Osteoblast (primary cell): ENCODE results near the gene NAAA. TPM values are rescaled to one million over a fixed set of nuclear protein-coding genes. Genes with fewer than 3 reads are reported as not detected.

Experiments used
- DNase-seq: peaks from one replicate; pipeline ENCODE4 v3.0.0; 2011; ENCODE audit warnings: low spot score, mixed read lengths; ENCODE audit not compliant: insufficient read length; ENCODE audit errors: missing footprints
- H2AFZ ChIP-seq: 2 replicates; pipeline ENCODE4 v1.6.0; 2011; ENCODE audit warnings: mild to moderate bottlenecking, low read length
- H3K27ac ChIP-seq: 2 replicates; pipeline ENCODE4 v1.5.1; 2011; ENCODE audit warnings: mild to moderate bottlenecking, low read depth, low read length, moderate library complexity
- H3K27me3 ChIP-seq: 2 replicates; pipeline ENCODE4 v1.6.0; 2012; ENCODE audit warnings: mild to moderate bottlenecking, control low read depth, inconsistent platforms, low read length, moderate library complexity; ENCODE audit not compliant: insufficient read depth
- H3K36me3 ChIP-seq: 2 replicates; pipeline ENCODE4 v1.5.1; 2011; ENCODE audit warnings: mild to moderate bottlenecking, low read length, control low read depth, moderate library complexity; ENCODE audit not compliant: insufficient read depth
- H3K4me1 ChIP-seq: 2 replicates; pipeline ENCODE4 v1.5.1; 2011; ENCODE audit warnings: mild to moderate bottlenecking, low read length, control low read depth, moderate library complexity; ENCODE audit not compliant: insufficient read depth
- H3K4me2 ChIP-seq: 2 replicates; pipeline ENCODE4 v1.6.0; 2011; ENCODE audit warnings: mild to moderate bottlenecking, low read length; ENCODE audit not compliant: insufficient read depth
- H3K4me3 ChIP-seq: fragments of 200-600 bp; sonication (generic); 3 replicates; pipeline ENCODE4 v1.5.1; 2012; ENCODE audit warnings: mild to moderate bottlenecking, low read length, inconsistent platforms; ENCODE audit not compliant: insufficient read depth
- H3K79me2 ChIP-seq: 2 replicates; pipeline ENCODE4 v1.6.0; 2012; ENCODE audit warnings: mild to moderate bottlenecking, low read length, control low read depth, inconsistent platforms; ENCODE audit not compliant: insufficient read depth
- H3K9me3 ChIP-seq: 2 replicates; pipeline ENCODE4 v1.5.1; 2011; ENCODE audit warnings: low read depth, low read length, control low read depth
- H4K20me1 ChIP-seq: 2 replicates; pipeline ENCODE4 v1.6.0; 2012; ENCODE audit warnings: mild to moderate bottlenecking, low read length, control low read depth; ENCODE audit not compliant: insufficient read depth
- total RNA-seq: library from RNA; depleted of rRNA; stranded (reverse); fragments of >200 nt; gene quantifications from 2 replicates; pipeline ENCODE4 v1.2.3, GENCODE V29; 2012
- TF ChIP-seq, protein P1 (sequence below): IDR thresholded peaks from 2 replicates; pipeline ENCODE4 v1.5.1; 2011; ENCODE audit warnings: mild to moderate bottlenecking, low read depth, low read length, moderate library complexity; ENCODE audit errors: extremely low read depth

Gene NAAA
- total RNA-seq, 1 donor, result 27.9 TPM

DNA sequence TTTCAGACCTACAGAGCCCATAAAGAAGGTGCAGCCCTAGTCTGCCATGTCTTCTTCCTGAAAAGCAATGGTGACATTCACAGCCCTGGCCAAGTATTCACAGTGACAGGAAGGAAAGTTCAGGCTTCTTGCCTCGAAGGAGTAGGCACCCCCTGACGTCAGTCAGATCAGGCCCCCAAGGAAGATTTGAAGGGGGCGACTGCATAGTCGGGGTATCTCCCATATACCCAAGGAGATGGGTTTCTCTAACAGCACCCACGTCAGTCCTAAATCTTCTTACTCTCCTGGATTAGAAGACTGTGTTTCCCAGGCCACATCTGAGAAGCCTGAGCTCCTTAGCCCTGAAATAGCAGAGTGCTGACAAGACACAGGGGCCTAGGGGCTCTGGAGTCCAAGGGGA lies 38.5 kb downstream of the NAAA start, which contains the start of gene PPEF2:
Gene PPEF2, minus strand, starts transcription at position 101 of the 400 bp plus-strand sequence. CDS start 6,127 bp downstream, outside the sequence.
- H4K20me1 ChIP-seq, result no peaks in the 10 kb centered on the region
- H3K4me3 ChIP-seq, result no peak within 1 kb of the TSS
- TF ChIP-seq, protein P1, sequence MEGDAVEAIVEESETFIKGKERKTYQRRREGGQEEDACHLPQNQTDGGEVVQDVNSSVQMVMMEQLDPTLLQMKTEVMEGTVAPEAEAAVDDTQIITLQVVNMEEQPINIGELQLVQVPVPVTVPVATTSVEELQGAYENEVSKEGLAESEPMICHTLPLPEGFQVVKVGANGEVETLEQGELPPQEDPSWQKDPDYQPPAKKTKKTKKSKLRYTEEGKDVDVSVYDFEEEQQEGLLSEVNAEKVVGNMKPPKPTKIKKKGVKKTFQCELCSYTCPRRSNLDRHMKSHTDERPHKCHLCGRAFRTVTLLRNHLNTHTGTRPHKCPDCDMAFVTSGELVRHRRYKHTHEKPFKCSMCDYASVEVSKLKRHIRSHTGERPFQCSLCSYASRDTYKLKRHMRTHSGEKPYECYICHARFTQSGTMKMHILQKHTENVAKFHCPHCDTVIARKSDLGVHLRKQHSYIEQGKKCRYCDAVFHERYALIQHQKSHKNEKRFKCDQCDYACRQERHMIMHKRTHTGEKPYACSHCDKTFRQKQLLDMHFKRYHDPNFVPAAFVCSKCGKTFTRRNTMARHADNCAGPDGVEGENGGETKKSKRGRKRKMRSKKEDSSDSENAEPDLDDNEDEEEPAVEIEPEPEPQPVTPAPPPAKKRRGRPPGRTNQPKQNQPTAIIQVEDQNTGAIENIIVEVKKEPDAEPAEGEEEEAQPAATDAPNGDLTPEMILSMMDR, result no peak
- no peaks in the 10 kb centered on the region for H3K9me3 ChIP-seq
- DNase-seq, result no peak
- H3K4me2 ChIP-seq, result no peak within 1 kb of the TSS
- peaks cover 2% of the 10 kb centered on the region for H3K27me3 ChIP-seq
- no peaks in the 10 kb centered on the region for H3K4me1 ChIP-seq
- no peaks in the 10 kb centered on the region for H3K79me2 ChIP-seq
- H2AFZ ChIP-seq, result no peak within 1 kb of the TSS
- no peak within 1 kb of the TSS for H3K27ac ChIP-seq
- H3K36me3 ChIP-seq, result no peaks in the 10 kb centered on the region

GRCh38 chr4:75898536-75898935 lies 42.3 kb downstream of the NAAA start:
- H3K4me3 ChIP-seq, result no peak overlapping the region
- H2AFZ ChIP-seq, result no peak overlapping the region
- no peaks in the 10 kb centered on the region for H3K4me1 ChIP-seq
- H3K4me2 ChIP-seq, result no peak overlapping the region
- H4K20me1 ChIP-seq, result no peaks in the 10 kb centered on the region
- DNase-seq, result no peak
- no peaks in the 10 kb centered on the region for H3K36me3 ChIP-seq
- TF ChIP-seq, protein P1, result no peak
- H3K27ac ChIP-seq, result no peak overlapping the region
- H3K79me2 ChIP-seq, result no peaks in the 10 kb centered on the region
- no peaks in the 10 kb centered on the region for H3K9me3 ChIP-seq
- no peaks in the 10 kb centered on the region for H3K27me3 ChIP-seq

DNA sequence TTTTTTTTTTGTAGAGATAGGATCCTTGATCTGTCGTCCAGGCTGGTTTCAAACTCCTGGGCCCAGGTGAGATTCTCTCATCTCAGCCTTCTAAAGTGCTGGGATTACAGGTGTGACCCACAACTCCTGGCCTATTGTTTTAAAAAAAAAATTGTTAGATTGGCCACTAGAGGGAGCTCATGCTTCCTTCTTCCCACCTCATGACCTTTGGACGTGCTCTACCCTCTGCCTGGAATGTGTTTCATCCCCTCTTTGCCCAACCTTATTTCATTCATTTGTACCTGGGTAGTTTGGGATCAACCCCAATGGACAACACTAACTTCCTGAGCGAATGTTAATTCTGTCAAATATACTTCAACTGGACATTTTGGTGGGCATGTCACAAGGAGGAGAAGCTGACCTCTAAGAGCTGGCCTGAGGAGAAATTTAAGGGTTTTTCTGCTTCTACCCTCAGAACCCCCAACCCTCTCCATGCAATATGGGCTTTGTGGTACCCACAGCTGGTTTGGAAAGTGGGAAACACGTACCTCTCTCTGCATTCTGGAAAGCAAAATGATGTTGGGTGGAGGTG lies 45.0 kb downstream of the NAAA start:
- no peaks in the 10 kb centered on the region for H4K20me1 ChIP-seq
- H3K27me3 ChIP-seq, result no peaks in the 10 kb centered on the region
- no peaks in the 10 kb centered on the region for H3K36me3 ChIP-seq
- TF ChIP-seq, protein P1, result peak; percentile 69
- no peak overlapping the region for H3K4me2 ChIP-seq
- H3K4me1 ChIP-seq, result no peaks in the 10 kb centered on the region
- no peak overlapping the region for H2AFZ ChIP-seq
- no peak overlapping the region for H3K4me3 ChIP-seq
- DNase-seq, result peak; percentile 18
- H3K27ac ChIP-seq, result no peak overlapping the region
- no peaks in the 10 kb centered on the region for H3K79me2 ChIP-seq
- H3K9me3 ChIP-seq, result no peaks in the 10 kb centered on the region

GRCh38 chr4:75892508-75892907 lies 48.3 kb downstream of the NAAA start:
- DNase-seq, result no peak

More at GRCh38 chr4:75892508-75892907, 48.3 kb downstream of the NAAA start:
- no peaks in the 10 kb centered on the region for H4K20me1 ChIP-seq
- H3K4me1 ChIP-seq, result no peaks in the 10 kb centered on the region
- TF ChIP-seq, protein P1, result no peak
- H3K79me2 ChIP-seq, result no peaks in the 10 kb centered on the region
- no peaks in the 10 kb centered on the region for H3K9me3 ChIP-seq
- no peak overlapping the region for H3K4me3 ChIP-seq
- peaks cover 7% of the 10 kb centered on the region for H3K27me3 ChIP-seq
- H2AFZ ChIP-seq, result no peak overlapping the region
- no peak overlapping the region for H3K27ac ChIP-seq
- no peaks in the 10 kb centered on the region for H3K36me3 ChIP-seq
- H3K4me2 ChIP-seq, result no peak overlapping the region
